CD4-positive, alpha-beta T cell (primary cell): Measurements from ENCODE around the gene SPACA5. TPM values are rescaled to one million over a fixed set of nuclear protein-coding genes. Genes with fewer than 3 reads are reported as not detected.

Source experiments
- ATAC-seq: fragments of 200-7000 bp; cut with Tn5 transposase; one replicate; pipeline ENCODE4 v1.10.0; 2022; ENCODE audit warnings: mild to moderate bottlenecking; ENCODE audit not compliant: poor library complexity
- CTCF ChIA-PET: fragments of 350-600 bp; sonication (Branson Sonifier 250); formaldehyde crosslinking; loops from one replicate; lab custom pipeline; 2021; ENCODE audit warnings: antibody characterized with exemption, inconsistent platforms; lab: Charles Lee
- POLR2A ChIA-PET: fragments of 350-600 bp; sonication (Branson Sonifier 250); formaldehyde crosslinking; loops from one replicate; lab custom pipeline; 2021; ENCODE audit warnings: antibody characterized with exemption, inconsistent platforms; lab: Charles Lee
- DNase-seq, 14 experiments: peaks; one replicate each; pipeline ENCODE4 v3.0.0-alpha.2; 2013 to 2020; ENCODE audit warnings: mixed read lengths in 2 of 14
- H3K27ac ChIP-seq, 2 donors: one replicate each; pipeline versions ENCODE4 v1.5.1 to v1.7.0; 2013; ENCODE audit warnings: low read length in 2 of 2, low read depth in 1 of 2, mild to moderate bottlenecking in 1 of 2
- H3K27me3 ChIP-seq, 2 experiments: 1 replicate in 1 of 2; 2 replicates in 1 of 2; pipeline versions ENCODE4 v1.6.1 to v1.7.0; 2013; ENCODE audit warnings: low read length in 2 of 2, control low read depth in 1 of 2, mild to moderate bottlenecking in 1 of 2, moderate library complexity in 1 of 2; ENCODE audit not compliant: insufficient read depth in 2 of 2, control insufficient read depth in 1 of 2
- H3K36me3 ChIP-seq: one replicate; pipeline ENCODE4 v1.6.1; 2013; ENCODE audit warnings: low read length, control low read depth; ENCODE audit not compliant: insufficient read depth
- H3K4me1 ChIP-seq: one replicate; pipeline ENCODE4 v1.6.1; 2013; ENCODE audit warnings: low read length, control low read depth; ENCODE audit not compliant: insufficient read depth
- H3K4me3 ChIP-seq: one replicate; pipeline ENCODE4 v1.5.1; 2013; ENCODE audit warnings: mild to moderate bottlenecking, low read length, moderate library complexity
- H3K9me3 ChIP-seq, 2 experiments: 1 replicate in 1 of 2; 2 replicates in 1 of 2; pipeline versions ENCODE4 v1.6.1 to v1.7.0; 2013; ENCODE audit warnings: low read length in 2 of 2, mild to moderate bottlenecking in 2 of 2, control low read depth in 1 of 2, moderate library complexity in 1 of 2; ENCODE audit not compliant: control insufficient read depth in 1 of 2, insufficient read depth in 1 of 2
- H3K27ac Mint-ChIP-seq: one replicate; pipeline ENCODE4 v1.8.0; 2020; ENCODE audit warnings: mixed read lengths
- H3K27me3 Mint-ChIP-seq: one replicate; pipeline ENCODE4 v1.8.0; 2021; ENCODE audit warnings: mixed read lengths
- H3K36me3 Mint-ChIP-seq: one replicate; pipeline ENCODE4 v1.8.0; 2021; ENCODE audit warnings: low read depth, mixed read lengths
- H3K4me1 Mint-ChIP-seq: one replicate; pipeline ENCODE4 v1.8.0; 2021; ENCODE audit warnings: low read depth, mixed read lengths
- H3K4me3 Mint-ChIP-seq: one replicate; pipeline ENCODE4 v1.8.0; 2020; ENCODE audit warnings: mild to moderate bottlenecking, mixed read lengths
- H3K9me3 Mint-ChIP-seq: one replicate; pipeline ENCODE4 v1.8.0; 2020; ENCODE audit warnings: mixed read lengths
- CTCF ChIP-seq: fragments of 200-600 bp; IDR thresholded peaks from one replicate; pipeline ENCODE4 v1.8.0; 2022; ENCODE audit warnings: antibody characterized with exemption, mild to moderate bottlenecking
- intact Hi-C, 2 experiments: fragments of 100-400 bp; cut with DNase I in 1 of 2; cut with micrococcal nuclease in 1 of 2; formaldehyde crosslinking; loops; one replicate each; pipeline versions ENCODE4 v1.15.1 to v1.9.0; 2023 to 2025; cut with DNase I, micrococcal nuclease
- total RNA-seq, 174 experiments: library from RNA in 2 of 174; stranded (reverse) in 2 of 174; gene quantifications; one replicate each; pipeline ENCODE4 v1.2.3 and lab custom pipeline; 2021 to 2026

SPACA5 gene
- total RNA-seq, 2 experiments from 2014 or later = not detected

- Mint-ChIP-seq H3K4me3 (peak overlapping the region; percentile 1), H3K27me3 (no peaks in the 10 kb centered on the region), H3K27ac (peak overlapping the region; percentile 84), H3K36me3 (peaks cover 88% of the 10 kb centered on the region), H3K4me1 (peaks cover 32% of the 10 kb centered on the region), H3K9me3 (no peaks in the 10 kb centered on the region)
- peak in 4 of 14 experiments; percentile 16 to 42 (median 32) for DNase-seq
- peaks cover 12% of the 10 kb centered on the region for H3K4me1 ChIP-seq
- intact Hi-C loops = no loop called here
- no peaks in the 10 kb centered on the region for H3K9me3 ChIP-seq
- peak; percentile 75 for ATAC-seq
- H3K27ac ChIP-seq = no peak overlapping the region
- H3K4me3 ChIP-seq = no peak overlapping the region
- no peak for TF ChIP-seq CTCF
- peaks cover 32% of the 10 kb centered on the region for H3K36me3 ChIP-seq
- H3K27me3 ChIP-seq = no peaks in the 10 kb centered on the region
- ChIA-PET CTCF (no interaction called here), POLR2A (no interaction called here)
Observed at GRCh38 chrX:47991263-47992094, 15.3 kb upstream of the SPACA5 start.

GRCh38 chrX:47992095-47992380 lies 14.8 kb upstream of the SPACA5 start:
- DNase-seq (no peak), ATAC-seq (no peak)
- Mint-ChIP-seq H3K4me1 (peaks cover 32% of the 10 kb centered on the region), H3K27ac (peak overlapping the region; percentile 84), H3K27me3 (no peaks in the 10 kb centered on the region), H3K4me3 (peak overlapping the region; percentile 1), H3K36me3 (peaks cover 86% of the 10 kb centered on the region), H3K9me3 (no peaks in the 10 kb centered on the region)
- Histone ChIP-seq H3K27me3 (no peaks in the 10 kb centered on the region), H3K4me1 (peaks cover 12% of the 10 kb centered on the region), H3K27ac (no peak overlapping the region), H3K36me3 (peaks cover 32% of the 10 kb centered on the region), H3K9me3 (no peaks in the 10 kb centered on the region), H3K4me3 (no peak overlapping the region)
- intact Hi-C loops = no loop called here
- CTCF ChIA-PET = no interaction called here
- POLR2A ChIA-PET = no interaction called here
- TF ChIP-seq CTCF = no peak

- no peaks in the 10 kb centered on the region for H3K9me3 Mint-ChIP-seq
- no peak for TF ChIP-seq CTCF
- H3K4me3 Mint-ChIP-seq = no peak overlapping the region
- no peaks in the 10 kb centered on the region for H3K27me3 Mint-ChIP-seq
- peaks cover 25% of the 10 kb centered on the region for H3K36me3 ChIP-seq
- CTCF ChIA-PET = no interaction called here
- H3K27me3 ChIP-seq = no peaks in the 10 kb centered on the region
- H3K27ac Mint-ChIP-seq = peak overlapping the region; percentile 84
- H3K4me1 Mint-ChIP-seq = peaks cover 32% of the 10 kb centered on the region
- intact Hi-C loops = no loop called here
- H3K4me1 ChIP-seq = peaks cover 12% of the 10 kb centered on the region
- H3K27ac ChIP-seq = no peak overlapping the region
- ATAC-seq (no peak), DNase-seq (no peak)
- POLR2A ChIA-PET = no interaction called here
- H3K4me3 ChIP-seq = no peak overlapping the region
- no peaks in the 10 kb centered on the region for H3K9me3 ChIP-seq
- H3K36me3 Mint-ChIP-seq = peaks cover 86% of the 10 kb centered on the region
Observed at GRCh38 chrX:47992669-47993068, 14.1 kb upstream of the SPACA5 start.
